Right renal cortex interstitium (tissue), 3 donors: Measurements from ENCODE around the gene BHLHA15. TPM values are rescaled to one million over a fixed set of nuclear protein-coding genes. Genes with fewer than 3 reads are reported as not detected.
A peak's percentile ranks its signal among the peaks of the same experiment; 100 is the strongest.

Source experiments
- DNase-seq, 3 donors: peaks; one replicate each; pipeline ENCODE4 v3.0.0-alpha.2; 2013; ENCODE audit warnings: low read depth in 3 of 3, low spot score in 2 of 3
- polyA plus RNA-seq, 3 donors: library from polyadenylated mRNA; unstranded; fragments of 120-200 nt; gene quantifications; one replicate each; pipeline ENCODE4 v1.2.1, GENCODE V29; 2013; ENCODE audit not compliant: insufficient read length in 3 of 3

The BHLHA15 gene
- under 1 TPM in 1 of 3 donors, not detected in 2; 0.29 TPM for polyA plus RNA-seq

GRCh38 chr7:98211221-98211675 lies at the start of gene BHLHA15:
Gene BHLHA15 (plus strand): TSS chr7:98211439. CDS start chr7:98212310, 871 bp downstream.
- DNase-seq, result no peak

GRCh38 chr7:98162758-98163157 lies 48.5 kb upstream of the BHLHA15 start:
- DNase-seq, result no peak

DNA sequence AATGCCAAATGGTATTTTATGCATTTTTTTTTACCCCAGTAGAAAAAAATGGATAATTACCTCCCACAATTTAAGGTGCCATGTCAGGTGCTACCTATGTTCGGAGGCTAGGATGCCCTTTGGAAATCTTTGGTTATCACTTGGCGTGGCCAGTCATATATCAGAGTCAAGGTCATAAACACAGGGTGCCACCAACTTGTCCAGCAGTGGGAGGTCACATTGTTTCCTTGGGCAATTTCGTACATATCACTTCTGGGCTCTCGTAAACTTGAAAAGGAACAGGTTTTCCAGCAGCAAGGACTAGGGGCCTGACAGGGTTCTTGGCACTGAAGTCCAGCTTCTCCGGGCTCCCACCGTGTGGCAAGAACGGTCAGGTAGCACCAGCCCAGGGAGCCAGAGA lies 48.0 kb upstream of the BHLHA15 start:
- no peak for DNase-seq

DNA sequence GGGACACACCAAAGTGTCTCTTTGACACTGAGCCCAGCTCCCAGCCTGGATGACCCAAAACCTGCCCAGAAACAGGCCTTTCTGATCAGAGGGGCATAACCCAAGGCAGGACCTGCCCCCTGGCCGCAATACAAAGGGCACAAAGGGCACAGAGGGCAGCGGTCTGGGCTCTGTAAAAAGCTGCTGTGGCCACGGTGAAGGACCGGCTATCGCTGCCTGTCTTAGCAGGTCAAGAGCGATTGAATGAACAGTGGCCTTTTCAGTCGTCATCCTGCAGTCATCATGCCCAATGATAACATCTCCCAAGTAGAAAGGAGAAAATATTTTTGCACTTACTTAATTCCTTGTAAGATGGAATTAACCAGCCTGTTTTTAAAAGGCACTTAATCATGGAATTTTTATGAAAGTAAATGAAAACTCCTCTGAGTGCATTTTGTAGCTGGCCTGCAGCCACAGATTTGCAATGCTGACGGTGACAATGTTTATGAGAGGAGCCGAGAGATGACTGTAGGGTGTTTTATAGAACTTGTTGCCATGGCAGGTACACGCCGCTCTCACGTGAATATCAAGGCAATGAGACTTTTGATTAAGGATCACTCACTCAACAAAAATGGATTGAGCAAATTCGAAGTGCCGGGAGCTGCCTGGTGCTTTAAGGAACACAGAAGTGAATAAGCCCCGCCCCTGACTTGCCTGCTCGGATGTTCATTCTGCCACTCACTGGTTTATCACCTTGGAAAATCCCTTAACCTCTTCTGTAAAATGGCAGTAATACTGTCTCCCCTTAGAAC lies 47.3 kb upstream of the BHLHA15 start:
- DNase-seq, result no peak

GRCh38 chr7:98165827-98166667 lies 45.2 kb upstream of the BHLHA15 start:
- DNase-seq, result peak in 1 of 3 donors; percentile 18

DNA sequence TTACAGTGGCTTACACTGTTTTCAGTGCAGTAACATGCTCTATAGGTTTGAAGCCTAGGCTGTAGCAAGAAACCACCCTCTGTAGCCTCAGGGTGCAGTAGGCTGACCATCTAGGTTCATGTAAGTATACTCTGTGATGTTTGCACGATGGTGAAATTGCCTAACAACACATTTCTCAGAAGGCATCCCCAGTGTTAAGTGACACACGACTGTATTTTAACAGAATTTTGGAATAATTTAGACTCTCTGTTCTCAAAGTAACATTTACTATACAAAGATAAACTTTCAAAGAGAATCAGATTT lies 44.6 kb upstream of the BHLHA15 start:
- no peak for DNase-seq

GRCh38 chr7:98167653-98168052 lies 43.6 kb upstream of the BHLHA15 start:
- no peak for DNase-seq

GRCh38 chr7:98168181-98168903 lies 42.9 kb upstream of the BHLHA15 start:
- DNase-seq, result peak; percentile 29 to 52 (median 48)

GRCh38 chr7:98168904-98169621 lies 42.2 kb upstream of the BHLHA15 start:
- no peak for DNase-seq

GRCh38 chr7:98170966-98171365 lies 40.3 kb upstream of the BHLHA15 start:
- DNase-seq, result no peak

DNA sequence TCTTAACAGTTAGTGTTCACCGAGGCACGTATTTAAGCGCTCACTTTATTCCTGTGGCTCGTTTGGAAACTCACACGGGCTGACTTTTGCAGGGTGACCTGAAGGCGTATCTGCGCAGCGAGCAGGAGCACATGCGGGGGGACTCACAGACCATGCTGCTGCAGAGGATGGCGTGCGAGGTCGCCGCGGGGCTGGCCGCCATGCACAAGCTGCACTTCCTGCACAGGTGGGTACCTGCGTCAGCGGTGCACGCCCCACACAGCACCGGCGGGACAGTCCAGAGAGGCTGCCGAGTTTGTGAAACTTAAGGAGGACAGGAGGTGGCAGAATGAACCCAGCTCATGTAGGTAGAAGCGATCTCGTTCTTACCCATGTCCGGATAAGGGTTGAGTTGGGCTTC lies 39.8 kb upstream of the BHLHA15 start:
- DNase-seq, result no peak

- no peak for DNase-seq
These were observed 36.6 kb upstream of the BHLHA15 start for GRCh38 chr7:98174334-98175259.

DNA sequence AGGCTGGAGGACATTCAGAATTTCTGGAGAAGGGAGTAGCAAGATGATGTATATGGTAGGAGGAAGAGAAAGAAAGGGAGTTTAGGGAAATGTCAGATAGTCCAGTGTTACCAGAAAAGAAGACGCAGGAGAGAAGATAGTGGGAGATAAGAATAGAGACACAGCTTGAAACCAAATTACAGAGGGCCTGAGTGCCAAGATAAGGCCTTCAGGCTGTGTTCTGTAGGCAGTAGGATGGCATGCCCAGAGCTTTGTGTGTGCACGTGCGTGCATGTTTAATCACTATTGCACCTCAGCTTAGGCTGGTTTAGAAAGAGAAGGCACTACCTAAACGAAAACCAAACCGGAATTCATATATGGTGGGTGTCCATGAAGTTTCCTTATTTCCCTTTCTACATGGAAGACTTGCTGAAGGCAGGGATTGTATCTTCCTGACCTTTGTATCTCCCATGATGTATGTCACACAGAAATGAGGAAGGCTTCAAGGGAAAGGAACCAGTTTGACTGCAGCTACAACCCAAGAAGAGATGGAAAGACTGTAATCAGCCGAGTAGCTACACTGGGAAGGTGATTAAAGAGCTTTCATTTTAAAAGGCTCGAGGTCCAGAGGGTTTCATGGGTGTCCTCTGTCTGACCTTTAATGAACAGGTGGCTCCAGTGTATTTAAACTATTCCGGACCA lies 35.8 kb upstream of the BHLHA15 start:
- DNase-seq, result no peak

- DNase-seq, result no peak
These were observed 33.7 kb upstream of the BHLHA15 start for GRCh38 chr7:98177553-98177952.

- no peak for DNase-seq
These were observed 32.9 kb upstream of the BHLHA15 start for GRCh38 chr7:98178321-98178720.

DNA sequence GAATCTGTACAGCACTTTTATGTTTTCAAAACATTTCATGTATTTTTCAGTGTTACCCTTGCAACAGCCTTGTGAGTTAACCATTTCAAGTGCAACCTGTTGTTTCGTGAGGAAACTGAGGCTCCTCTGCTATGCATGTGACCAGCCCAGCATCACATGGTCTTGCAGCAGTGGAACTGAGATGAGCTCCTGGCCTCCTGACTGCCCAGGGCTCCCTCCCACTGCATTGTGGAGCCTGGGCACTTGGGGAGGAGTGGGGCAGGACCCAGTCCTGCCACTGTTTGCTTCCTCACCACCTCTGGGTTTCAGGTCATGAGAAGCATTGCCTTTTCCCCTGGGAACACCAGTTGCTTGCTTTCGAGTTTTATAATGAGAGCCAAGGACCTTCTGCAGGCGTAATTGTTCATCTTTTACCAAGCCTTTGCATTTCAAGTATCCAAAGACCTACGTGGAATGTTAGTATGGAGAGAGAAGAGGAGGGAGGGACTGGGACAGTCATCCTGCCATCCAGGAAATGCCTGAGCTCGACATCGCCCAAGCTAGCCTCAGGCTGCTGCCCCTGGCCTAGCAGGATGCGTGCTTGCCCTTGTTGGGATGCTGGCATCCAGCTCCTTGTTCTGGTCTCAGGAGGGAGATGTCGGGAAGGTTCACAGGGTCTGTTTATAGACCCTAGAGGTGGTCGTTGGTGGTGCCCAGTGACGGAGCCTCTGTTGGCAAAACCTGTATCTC lies 32.3 kb upstream of the BHLHA15 start:
- DNase-seq, result no peak

DNA sequence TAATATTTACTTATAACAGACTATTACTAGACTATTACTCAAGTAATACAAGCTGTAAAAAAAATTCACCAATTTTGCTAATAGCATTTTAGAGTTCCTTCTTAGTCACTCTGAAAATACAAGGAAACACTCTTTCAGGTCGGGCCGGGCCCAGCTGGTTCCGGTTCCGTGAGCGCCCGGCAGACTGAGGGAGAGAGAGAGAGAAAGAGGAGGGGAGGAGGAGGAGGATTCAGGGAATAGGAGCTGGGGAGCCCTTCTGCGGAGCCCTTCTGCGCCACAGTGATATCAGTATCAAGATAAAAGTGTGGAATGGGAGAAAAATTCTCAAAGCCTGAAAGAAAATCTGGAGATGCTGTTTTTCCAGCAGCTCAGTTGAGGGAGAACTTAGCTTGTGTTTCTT lies 30.5 kb upstream of the BHLHA15 start:
- no peak for DNase-seq

GRCh38 chr7:98185101-98185500 lies 26.1 kb upstream of the BHLHA15 start:
- DNase-seq, result no peak
